B cell (primary cell): ENCODE measurements around the gene XRCC6. TPM values are rescaled to one million over a fixed set of nuclear protein-coding genes. Genes with fewer than 3 reads are reported as not detected.
A peak's percentile ranks its signal among the peaks of the same experiment; 100 is the strongest.

Experiments
- ATAC-seq: fragments of 200-7000 bp; cut with Tn5 transposase; one replicate; pipeline ENCODE4 v1.10.0; 2021; ENCODE audit warnings: low read depth, mild to moderate bottlenecking, moderate number of reproducible peaks, moderate library complexity
- CTCF ChIA-PET: fragments of 350-600 bp; sonication (Branson Sonifier 250); formaldehyde crosslinking; loops from one replicate; lab custom pipeline; 2021; ENCODE audit warnings: antibody characterized with exemption, inconsistent platforms; lab: Charles Lee
- POLR2A ChIA-PET: fragments of 350-600 bp; sonication (Branson Sonifier 250); formaldehyde crosslinking; loops from one replicate; lab custom pipeline; 2021; ENCODE audit warnings: antibody characterized with exemption; lab: Charles Lee
- DNase-seq: peaks from one replicate; pipeline ENCODE4 v3.0.0; 2013
- H2AFZ ChIP-seq: 2 replicates; pipeline ENCODE4 v1.6.1; 2012; ENCODE audit warnings: mild to moderate bottlenecking, low read depth, low read length; ENCODE audit not compliant: insufficient read depth, poor library complexity, severe bottlenecking
- H3K27ac ChIP-seq, 2 donors: 1 replicate in 1 of 2; 2 replicates in 1 of 2; pipeline ENCODE4 v1.5.1; 2012 to 2013; ENCODE audit warnings: low read length in 2 of 2, mild to moderate bottlenecking in 2 of 2, moderate library complexity in 1 of 2
- H3K27me3 ChIP-seq, 4 experiments: fragments of 200-600 bp in 1 of 4; sonication (generic) in 1 of 4; replicated peaks in 1 of 4; 1 replicate in 2 of 4; 2 replicates in 2 of 4; pipeline versions ENCODE4 v1.6.1 to v1.7.0; 2013 to 2016; ENCODE audit warnings: low read length in 3 of 4, mild to moderate bottlenecking in 2 of 4, mixed read lengths in 1 of 4, moderate library complexity in 1 of 4; ENCODE audit not compliant: insufficient read depth in 4 of 4, control insufficient read depth in 3 of 4; ENCODE audit errors: control extremely low read depth in 1 of 4
- H3K36me3 ChIP-seq, 2 experiments: replicated peaks in 1 of 2; 1 replicate in 1 of 2; 2 replicates in 1 of 2; pipeline versions ENCODE4 v1.6.1 to v1.7.1; 2013; ENCODE audit warnings: low read length in 1 of 2; ENCODE audit not compliant: insufficient read depth in 2 of 2, control insufficient read depth in 1 of 2; ENCODE audit errors: control extremely low read depth in 1 of 2, extremely low read depth in 1 of 2
- H3K4me1 ChIP-seq, 2 donors: fragments of 200-600 bp in 1 of 2; sonication (generic) in 1 of 2; 1 replicate in 1 of 2; 2 replicates in 1 of 2; pipeline versions ENCODE4 v1.5.1 to v1.6.1; 2013 to 2017; ENCODE audit warnings: low read length in 2 of 2; ENCODE audit not compliant: control insufficient read depth in 2 of 2, insufficient read depth in 2 of 2
- H3K4me2 ChIP-seq: replicated peaks from 2 replicates; pipeline ENCODE3; 2012; ENCODE audit warnings: mild to moderate bottlenecking, low read depth, low read length; ENCODE audit not compliant: poor library complexity, severe bottlenecking
- H3K4me3 ChIP-seq, 5 experiments: fragments of 200-600 bp in 1 of 5; sonication (generic) in 1 of 5; 1 replicate in 3 of 5; 2 replicates in 2 of 5; pipeline versions ENCODE4 v1.5.1 to v1.7.0; 2011 to 2016; ENCODE audit warnings: low read length in 4 of 5, mild to moderate bottlenecking in 4 of 5, low read depth in 2 of 5, control low read depth in 1 of 5, moderate library complexity in 1 of 5; ENCODE audit not compliant: insufficient read depth in 1 of 5; ENCODE audit errors: control extremely low read depth in 1 of 5, extremely low read depth in 1 of 5
- H3K79me2 ChIP-seq: fragments of 200-600 bp; sonication (generic); one replicate; pipeline ENCODE4 v1.6.0; 2016; ENCODE audit warnings: low read length; ENCODE audit not compliant: control insufficient read depth, insufficient read depth
- H3K9ac ChIP-seq: fragments of 200-600 bp; sonication (generic); 2 replicates; pipeline ENCODE4 v1.6.1; 2017; ENCODE audit warnings: mild to moderate bottlenecking, low read length, moderate library complexity
- H3K9me3 ChIP-seq, 3 donors: one replicate each; pipeline versions ENCODE4 v1.6.1 to v1.7.1; 2013; ENCODE audit warnings: low read length in 2 of 3; ENCODE audit not compliant: control insufficient read depth in 2 of 3, insufficient read depth in 1 of 3; ENCODE audit errors: control extremely low read depth in 1 of 3
- H4K20me1 ChIP-seq: 2 replicates; pipeline ENCODE4 v1.6.0; 2012; ENCODE audit warnings: mild to moderate bottlenecking, low read length; ENCODE audit not compliant: insufficient read depth, control insufficient read depth, poor library complexity, severe bottlenecking
- H3K27ac Mint-ChIP-seq: one replicate; pipeline ENCODE4 v1.8.0; 2021; ENCODE audit warnings: mixed read lengths
- H3K27me3 Mint-ChIP-seq: one replicate; pipeline ENCODE4 v1.8.0; 2021; ENCODE audit warnings: mixed read lengths
- H3K4me1 Mint-ChIP-seq: one replicate; pipeline ENCODE4 v1.8.0; 2021; ENCODE audit warnings: mixed read lengths
- H3K4me3 Mint-ChIP-seq: one replicate; pipeline ENCODE4 v1.8.0; 2021; ENCODE audit warnings: mixed read lengths
- H3K9me3 Mint-ChIP-seq: one replicate; pipeline ENCODE4 v1.8.0; 2022; ENCODE audit warnings: mixed read lengths; ENCODE audit not compliant: insufficient read depth
- EZH2 ChIP-seq: IDR thresholded peaks from 2 replicates; pipeline ENCODE4 v1.6.1; 2012; ENCODE audit warnings: borderline replicate concordance, low read depth, mild to moderate bottlenecking, moderate library complexity, low read length; ENCODE audit not compliant: insufficient read depth, poor library complexity, severe bottlenecking
- WGBS: methylation state at CpG from one replicate; pipeline ENCODE4 v1.1.5; 2013; ENCODE audit warnings: missing lambda C conversion rate; ENCODE audit not compliant: insufficient coverage; 5-methylcytosine and 5-hydroxymethylcytosine counted together
- intact Hi-C: fragments of 100-400 bp; cut with micrococcal nuclease; formaldehyde crosslinking; loops from one replicate; pipeline ENCODE4 v1.10.0; 2022
- polyA plus RNA-seq: library from polyadenylated mRNA; depleted of rRNA; stranded (reverse); fragments of >200 nt; gene quantifications from 2 replicates; pipeline ENCODE4 v1.2.3, GENCODE V29; 2012
- total RNA-seq, 2 donors: library from RNA; stranded (reverse); fragments of 120-200 nt in 1 of 2; gene quantifications; 1 replicate in 1 of 2; 2 replicates in 1 of 2; pipeline versions ENCODE4 v1.2.3 to v1.2.4, GENCODE V29; 2013 to 2022
- TF ChIP-seq, protein P1 (sequence below): fragments of 200-600 bp; IDR thresholded peaks from one replicate; pipeline ENCODE4 v1.8.0; 2022; ENCODE audit warnings: antibody characterized with exemption, mild to moderate bottlenecking

The XRCC6 gene
- total and polyA plus RNA-seq, 2 donors (not counting 1 experiment from before 2014, with no cell fraction given) = 55.4 to 180 TPM

DNA sequence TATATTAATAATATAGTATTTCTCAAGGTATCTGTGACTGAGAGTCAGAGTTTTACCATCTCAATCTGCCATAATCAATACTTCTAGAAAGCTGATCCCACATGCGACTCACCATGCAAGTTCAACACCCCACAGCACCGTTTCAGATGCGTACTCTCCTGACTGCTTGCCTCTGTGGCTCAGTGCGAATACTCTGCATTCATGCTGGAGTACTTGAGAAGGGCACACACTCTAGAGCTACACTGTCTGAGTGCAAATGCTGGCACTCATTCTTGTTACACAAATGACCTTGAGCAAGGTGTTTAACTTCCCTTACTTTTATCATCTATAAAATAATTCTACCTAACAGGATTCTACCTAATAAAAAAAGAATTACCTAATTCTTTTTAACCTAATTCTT, 55.0 kb downstream of the XRCC6 start:
- no peaks in the 10 kb centered on the region for H3K9me3 Mint-ChIP-seq
- intact Hi-C loops = no loop called here
- DNase-seq = no peak
- Histone ChIP-seq H3K36me3 (peaks cover 7 to 61% of the 10 kb centered on the region in 2 experiments), H3K27ac (no peak overlapping the region), H2AFZ (no peak overlapping the region), H4K20me1 (peaks cover 30% of the 10 kb centered on the region), H3K4me2 (no peak overlapping the region), H3K79me2 (peaks cover 54% of the 10 kb centered on the region), H3K9me3 (no peaks in the 10 kb centered on the region), H3K9ac (no peak overlapping the region), H3K27me3 (no peaks in the 10 kb centered on the region), H3K4me1 (peaks cover 0 to 3% of the 10 kb centered on the region in 2 donors), H3K4me3 (no peak overlapping the region)
- H3K4me3 Mint-ChIP-seq = no peak overlapping the region
- no peak for TF ChIP-seq EZH2
- TF ChIP-seq, protein P1, sequence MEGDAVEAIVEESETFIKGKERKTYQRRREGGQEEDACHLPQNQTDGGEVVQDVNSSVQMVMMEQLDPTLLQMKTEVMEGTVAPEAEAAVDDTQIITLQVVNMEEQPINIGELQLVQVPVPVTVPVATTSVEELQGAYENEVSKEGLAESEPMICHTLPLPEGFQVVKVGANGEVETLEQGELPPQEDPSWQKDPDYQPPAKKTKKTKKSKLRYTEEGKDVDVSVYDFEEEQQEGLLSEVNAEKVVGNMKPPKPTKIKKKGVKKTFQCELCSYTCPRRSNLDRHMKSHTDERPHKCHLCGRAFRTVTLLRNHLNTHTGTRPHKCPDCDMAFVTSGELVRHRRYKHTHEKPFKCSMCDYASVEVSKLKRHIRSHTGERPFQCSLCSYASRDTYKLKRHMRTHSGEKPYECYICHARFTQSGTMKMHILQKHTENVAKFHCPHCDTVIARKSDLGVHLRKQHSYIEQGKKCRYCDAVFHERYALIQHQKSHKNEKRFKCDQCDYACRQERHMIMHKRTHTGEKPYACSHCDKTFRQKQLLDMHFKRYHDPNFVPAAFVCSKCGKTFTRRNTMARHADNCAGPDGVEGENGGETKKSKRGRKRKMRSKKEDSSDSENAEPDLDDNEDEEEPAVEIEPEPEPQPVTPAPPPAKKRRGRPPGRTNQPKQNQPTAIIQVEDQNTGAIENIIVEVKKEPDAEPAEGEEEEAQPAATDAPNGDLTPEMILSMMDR = no peak
- CTCF ChIA-PET = interaction anchor here (1.4 kb wide), 1 partner anchor 9 kb away, joined by 4 read pairs; no protein-coding TSS in a partner anchor
- H3K27ac Mint-ChIP-seq = no peak overlapping the region
- no peak for ATAC-seq
- WGBS = 100% methylated on average over 4 of the region's 4 CpGs
- POLR2A ChIA-PET = no interaction called here
- peaks cover 7% of the 10 kb centered on the region for H3K4me1 Mint-ChIP-seq
- no peaks in the 10 kb centered on the region for H3K27me3 Mint-ChIP-seq

DNA sequence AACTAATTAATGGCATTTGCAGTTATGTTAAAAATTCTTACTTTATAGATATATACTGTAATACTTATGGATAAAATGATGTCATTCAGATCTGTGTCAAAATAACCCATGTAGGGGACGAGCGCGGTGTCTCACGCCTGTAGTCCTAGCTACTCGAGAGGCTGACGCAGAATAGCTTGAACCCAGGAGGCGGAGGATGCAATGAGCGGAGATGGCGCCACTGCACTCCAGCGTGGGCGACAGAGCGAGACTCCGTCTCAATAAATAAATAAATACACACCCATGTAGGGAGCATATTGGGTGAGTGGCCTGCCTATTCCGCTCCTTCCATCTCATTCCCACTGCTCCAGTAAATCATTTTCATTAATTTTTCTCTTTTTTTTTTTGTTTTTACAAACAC, 60.5 kb downstream of the XRCC6 start:
- Histone ChIP-seq H3K9me3 (no peaks in the 10 kb centered on the region), H3K36me3 (peaks cover 4 to 35% of the 10 kb centered on the region in 2 experiments), H3K27me3 (no peaks in the 10 kb centered on the region), H2AFZ (peak overlapping the region; percentile 67), H3K79me2 (peaks cover 95% of the 10 kb centered on the region), H3K9ac (peak overlapping the region; percentile 82), H3K4me1 (peaks cover 10 to 13% of the 10 kb centered on the region in 2 donors), H3K4me3 (peak overlapping the region; percentile 43 to 84 (median 74)), H3K4me2 (peak overlapping the region; percentile 73), H4K20me1 (peaks cover 54% of the 10 kb centered on the region), H3K27ac (peak overlapping the region; percentile 92)
- ATAC-seq = peak; percentile 15
- H3K4me3 Mint-ChIP-seq = peak overlapping the region; percentile 96
- POLR2A ChIA-PET = interaction anchor here (0.9 to 1.0 kb wide), 2 partner anchors 65 to 245 kb away, joined by 3 to 4 read pairs; partner anchors contain the start of gene TNFRSF13C
- H3K27me3 Mint-ChIP-seq = no peaks in the 10 kb centered on the region
- H3K27ac Mint-ChIP-seq = peak overlapping the region; percentile 79
- 74% methylated on average over 5 of the region's 14 CpGs for WGBS
- peaks cover 18% of the 10 kb centered on the region for H3K4me1 Mint-ChIP-seq
- intact Hi-C loops = no loop called here
- DNase-seq = peak; percentile 50
- CTCF ChIA-PET = interaction anchor here (1.0 to 2.2 kb wide), 3 partner anchors 15 to 16 kb away, joined by 3 to 7 read pairs (median 6); no protein-coding TSS in a partner anchor
- no peaks in the 10 kb centered on the region for H3K9me3 Mint-ChIP-seq
- TF ChIP-seq, protein P1 = no peak
- no peak for TF ChIP-seq EZH2
